K562 (cell line): ENCODE results near the gene LIPT1. TPM values are rescaled to one million over a fixed set of nuclear protein-coding genes. Genes with fewer than 3 reads are reported as not detected.

Source experiments
- ATAC-seq: fragments of 200-7000 bp; cut with Tn5 transposase; 3 replicates; pipeline ENCODE4 v1.9.1; 2020; ENCODE audit warnings: moderate library complexity
- BruUV-seq: library from RNA; stranded (reverse); fragments of 400-500 nt; replicated peaks from 2 replicates; lab custom pipeline; 2021; lab: Mats Ljungman, UMichigan
- CTCF ChIA-PET: fragments of 300-600 bp; formaldehyde crosslinking; extraction: SDS; loops from one replicate; lab custom pipeline; 2021; ENCODE audit warnings: low intra/inter-chr PET ratio; lab: Yijun Ruan, JAX
- POLR2A ChIA-PET: fragments of 300-600, 350-650 bp; sonication (Branson Sonifier 250); formaldehyde crosslinking; extraction: SDS; loops from one replicate; lab custom pipeline; 2021; ENCODE audit warnings: antibody characterized with exemption, inconsistent platforms; lab: Yijun Ruan, JAX
- DNase-seq, 4 experiments: peaks; one replicate each; pipeline versions ENCODE4 v3.0.0 to v3.0.0-alpha.2; 2011 to 2018; ENCODE audit warnings: low spot score in 3 of 4, mixed read lengths in 3 of 4; ENCODE audit errors: extremely low read depth in 1 of 4
- FAIRE-seq: peaks from 2 replicates; lab custom pipeline; 2011; peaks lifted over from hg19 to GRCh38; lab: Jason Lieb, UNC
- H2AFZ ChIP-seq: 2 replicates; pipeline ENCODE4 v1.6.0; 2011; ENCODE audit warnings: low read depth, low read length, control low read depth, inconsistent platforms
- H3K27ac ChIP-seq: fragments of 200-600 bp; 3 replicates; pipeline ENCODE4 v1.8.0; 2011; ENCODE audit warnings: low read depth, mild to moderate bottlenecking, control low read depth, inconsistent platforms, low read length, moderate library complexity, mixed read lengths; ENCODE audit errors: extremely low read depth
- H3K27me3 ChIP-seq, 2 experiments: fragments of 300-600 bp in 1 of 2; 2 replicates in 1 of 2; 3 replicates in 1 of 2; pipeline versions ENCODE4 v1.6.0 to v1.8.0; 2011; ENCODE audit warnings: inconsistent platforms in 2 of 2, low read length in 2 of 2, mild to moderate bottlenecking in 1 of 2, mixed read lengths in 1 of 2, moderate library complexity in 1 of 2; ENCODE audit not compliant: control insufficient read depth in 2 of 2, insufficient read depth in 2 of 2
- H3K36me3 ChIP-seq: fragments of 300-600 bp; 3 replicates; pipeline ENCODE4 v1.8.0; 2011; ENCODE audit warnings: mild to moderate bottlenecking, low read length, inconsistent platforms; ENCODE audit not compliant: control insufficient read depth, insufficient read depth
- H3K4me1 ChIP-seq, 2 experiments: fragments of 200-600 bp in 1 of 2; replicated peaks in 1 of 2; 2 replicates in 1 of 2; 3 replicates in 1 of 2; pipeline versions ENCODE4 v1.5.1 to v1.8.0; 2011; ENCODE audit warnings: inconsistent platforms in 2 of 2, low read length in 2 of 2, mild to moderate bottlenecking in 1 of 2, mixed read lengths in 1 of 2, moderate library complexity in 1 of 2; ENCODE audit not compliant: control insufficient read depth in 2 of 2, insufficient read depth in 2 of 2
- H3K4me2 ChIP-seq: 2 replicates; pipeline ENCODE4 v1.6.1; 2011; ENCODE audit warnings: low read length, control low read depth, inconsistent platforms, mixed read lengths; ENCODE audit not compliant: insufficient read depth
- H3K4me3 ChIP-seq: fragments of 200-600 bp; sonication (generic), shearing (Covaris generic); 2 replicates; pipeline ENCODE4 v1.5.1; 2016; ENCODE audit warnings: control low read depth, inconsistent platforms
- H3K79me2 ChIP-seq: fragments of 200-600 bp; 3 replicates; pipeline ENCODE4 v1.8.0; 2011; ENCODE audit warnings: low read length, inconsistent platforms; ENCODE audit not compliant: control insufficient read depth, insufficient read depth
- H3K9ac ChIP-seq, 2 experiments: 2 replicates each; pipeline versions ENCODE4 v1.6.0 to v1.6.1; 2011; ENCODE audit warnings: low read depth in 2 of 2, low read length in 2 of 2, control low read depth in 1 of 2, inconsistent platforms in 1 of 2, mild to moderate bottlenecking in 1 of 2, mixed read lengths in 1 of 2; ENCODE audit not compliant: insufficient read depth in 1 of 2
- H3K9me1 ChIP-seq: one replicate; pipeline ENCODE4 v1.6.0; 2011; ENCODE audit warnings: inconsistent platforms, mild to moderate bottlenecking, low read length, moderate library complexity; ENCODE audit not compliant: control insufficient read depth, insufficient read depth
- H3K9me3 ChIP-seq: replicated peaks from 2 replicates; pipeline ENCODE4 v1.5.1; 2011; ENCODE audit warnings: low read depth, low read length, inconsistent platforms; ENCODE audit not compliant: control insufficient read depth, insufficient read depth
- H4K20me1 ChIP-seq: replicated peaks from 2 replicates; pipeline ENCODE4 v1.6.1; 2011; ENCODE audit warnings: low read length, inconsistent platforms, mixed read lengths; ENCODE audit not compliant: control insufficient read depth, insufficient read depth
- AFF4 ChIP-seq: sonication (generic); formaldehyde crosslinking; IDR thresholded peaks from 2 replicates; pipeline ENCODE4 v1.8.0; 2023; ENCODE audit warnings: mild to moderate bottlenecking, missing genetic modification reagents
- ARID3A ChIP-seq: IDR thresholded peaks from 2 replicates; pipeline ENCODE4 v1.6.1; 2012; ENCODE audit warnings: low read depth, low read length, improper control_type of control experiment, borderline replicate concordance
- EP400 ChIP-seq: fragments of 450-650 bp; IDR thresholded peaks from 2 replicates; pipeline ENCODE4 v1.6.1; 2017; ENCODE audit warnings: antibody characterized with exemption, mild to moderate bottlenecking, moderate library complexity
- FOXO4 ChIP-seq: fragments of 450-650 bp; formaldehyde crosslinking; IDR thresholded peaks from 2 replicates; pipeline ENCODE4 v1.4.0; 2020; ENCODE audit warnings: mild to moderate bottlenecking, moderate library complexity
- KDM2B ChIP-seq: fragments of 250-450 bp; sonication (Bioruptor Pico); IDR thresholded peaks from 2 replicates; pipeline ENCODE4 v1.8.0; 2021; ENCODE audit warnings: mild to moderate bottlenecking, moderate library complexity
- KDM5B ChIP-seq: fragments of 200-600 bp; sonication (generic); IDR thresholded peaks from 2 replicates; pipeline ENCODE4 v1.6.1; 2012; ENCODE audit warnings: low read depth, mild to moderate bottlenecking, moderate library complexity, low read length, control low read depth, inconsistent platforms; ENCODE audit not compliant: insufficient replicate concordance
- MLX ChIP-seq, 2 experiments: fragments of 450-650 bp in 1 of 2; sonication (generic) in 1 of 2; formaldehyde crosslinking; conservative IDR thresholded peaks; 2 replicates each; pipeline versions ENCODE4 v1.4.0 to v1.8.1; 2020 to 2022; ENCODE audit warnings: mild to moderate bottlenecking in 1 of 2, missing genetic modification reagents in 1 of 2
- POLR2G ChIP-seq: fragments of 200-400 bp; formaldehyde crosslinking; IDR thresholded peaks from 2 replicates; pipeline ENCODE4 v1.6.1; 2017; ENCODE audit warnings: low read depth, mild to moderate bottlenecking, antibody characterized with exemption, low read length, moderate library complexity
- SMAD2 ChIP-seq: fragments of 150-350 bp; IDR thresholded peaks from 2 replicates; pipeline ENCODE4 v1.6.1; 2014; ENCODE audit warnings: low read depth, mild to moderate bottlenecking, low read length
- TARDBP ChIP-seq: fragments of 450-650 bp; IDR thresholded peaks from 2 replicates; pipeline ENCODE4 v1.6.1; 2016
- ZBTB5 ChIP-seq: fragments of 450-650 bp; IDR thresholded peaks from 2 replicates; pipeline ENCODE4 v1.6.1; 2017; ENCODE audit warnings: antibody characterized with exemption
- WGBS: fragments of 100-300 bp; shearing (Covaris generic); methylation state at CpG from one replicate; pipeline ENCODE4 v1.1.6; 2016; ENCODE audit warnings: low coverage, mixed read lengths; ENCODE audit not compliant: insufficient coverage; ENCODE audit errors: missing lambda C conversion rate; 5-methylcytosine and 5-hydroxymethylcytosine counted together
- in situ Hi-C: fragments of 300-500 bp; cut with MboI; formaldehyde crosslinking; loops from 4 replicates; pipeline ENCODE4 v1.15.0; 2018; ENCODE audit warnings: inconsistent platforms, mixed read lengths
- intact Hi-C: fragments of 100-400 bp; cut with micrococcal nuclease; formaldehyde crosslinking; loops from 2 replicates; pipeline ENCODE4 v1.14.2; 2022
- polyA plus RNA-seq, 8 experiments: library from polyadenylated mRNA; depleted of rRNA in 4 of 8; stranded (reverse) in 5 of 8; unstranded in 3 of 8; fragments of >200 nt; fragmentation: Nextera tagmentation in 2 of 8; fragmentation: Illumina TruSeq in 1 of 8; extraction: Ambion mirVana in 2 of 8; extraction: Trizol in 1 of 8; gene quantifications; 2 replicates each; pipeline versions ENCODE4 v1.2.1 to v1.2.3, GENCODE V29; 2011 to 2014; ENCODE audit warnings: inconsistent platforms in 1 of 8, missing spikeins in 1 of 8
- total RNA-seq, 7 experiments: library from RNA; depleted of rRNA in 6 of 7; stranded (reverse); fragments of >200 nt in 6 of 7; fragmentation: Illumina TruSeq in 2 of 7; extraction: Trizol in 2 of 7; gene quantifications; 2 replicates each; pipeline versions ENCODE4 v1.2.1 to v1.2.3, GENCODE V29; 2011 to 2021; ENCODE audit warnings: low replicate concordance in 1 of 7

The LIPT1 gene
- total and polyA plus RNA-seq, 9 of the 15 experiments (the other 6 are each of a cell fraction or from before 2014, with no cell fraction given) = 6.4 to 18.3 (median 11.6) TPM

GRCh38 chr2:99111236-99111635, 43.5 kb upstream of the LIPT1 start:
- 6% methylated on average over 2 of the region's 2 CpGs for WGBS
- 0 out of 5 replicates have a peak, but pooled peaks cover 0 to 2% of the 10 kb centered on the region in 2 experiments for H3K27me3 ChIP-seq
- no TSS peak for BruUV-seq

More at GRCh38 chr2:99111236-99111635, 43.5 kb upstream of the LIPT1 start:
- H4K20me1 ChIP-seq = no peaks in the 10 kb centered on the region
- no peaks in the 10 kb centered on the region for H3K79me2 ChIP-seq
- H3K4me1 ChIP-seq = peaks cover 0 to 6% of the 10 kb centered on the region in 2 experiments; a peak in 1 of 5 replicates
- ATAC-seq (no peak), FAIRE-seq (no peak), DNase-seq (no peak)
- no peaks in the 10 kb centered on the region for H3K9me3 ChIP-seq
- no peak overlapping the region for H3K27ac ChIP-seq
- H2AFZ ChIP-seq = no peak overlapping the region
- H3K9me1 ChIP-seq = no peaks in the 10 kb centered on the region
- in situ Hi-C loops = no loop called here
- no peak for TF ChIP-seq AFF4
- no peak for TF ChIP-seq EP400
- no peak for TF ChIP-seq ZBTB5
- TF ChIP-seq ARID3A = no peak
- no peak for TF ChIP-seq TARDBP
- no peak for TF ChIP-seq POLR2G
- TF ChIP-seq FOXO4 (CRISPR knock-in tag) = no peak
- TF ChIP-seq MLX (CRISPR knock-in tag; conservative IDR thresholded peaks at IDR 0.05) = no peak
- no peak for TF ChIP-seq KDM5B
- TF ChIP-seq KDM2B (CRISPR knock-in tag) = no peak
- no peak for TF ChIP-seq SMAD2
- H3K9ac ChIP-seq = no peak overlapping the region
- H3K36me3 ChIP-seq = no peaks in the 10 kb centered on the region
- H3K4me3 ChIP-seq = no peak overlapping the region
- POLR2A ChIA-PET = no interaction called here
- CTCF ChIA-PET = no interaction called here
- intact Hi-C loops = no loop called here
- H3K4me2 ChIP-seq = no peak overlapping the region
